Activated CD4-positive, alpha-beta T cell treated with anti-CD3 and anti-CD28 coated beads, Interleukin-2, Interleukin-6, amounts not matched to agents 100 ng/mL and 50 ng/mL, durations not matched to agents 16 hours and 8 hours (primary cell): ENCODE measurements around the gene LRTM2.

Experiments
- DNase-seq: peaks from one replicate; pipeline ENCODE4 v3.0.0-alpha.2; 2020

The LRTM2 gene

GRCh38 chr12:1820191-1820895, at the start of gene LRTM2:
Gene LRTM2 (plus strand): TSS chr12:1820565. CDS start chr12:1828149, 7,584 bp downstream.
- DNase-seq: no peak

- no peak for DNase-seq
These were observed 46.3 kb upstream of the LRTM2 start for GRCh38 chr12:1773937-1774655.

- DNase-seq: no peak
These were observed 44.0 kb upstream of the LRTM2 start for GRCh38 chr12:1776170-1776921.

- DNase-seq: no peak
These were observed 42.6 kb upstream of the LRTM2 start for GRCh38 chr12:1777798-1778197.

- DNase-seq: no peak
These were observed 41.5 kb upstream of the LRTM2 start for GRCh38 chr12:1778911-1779310.

- DNase-seq: no peak
These were observed 40.6 kb upstream of the LRTM2 start for GRCh38 chr12:1779783-1780182.

- no peak for DNase-seq
These were observed 38.6 kb upstream of the LRTM2 start for GRCh38 chr12:1781772-1782171.

- DNase-seq: no peak
These were observed 38.1 kb upstream of the LRTM2 start for GRCh38 chr12:1782215-1782614.

GRCh38 chr12:1787714-1788113, 32.7 kb upstream of the LRTM2 start:
- DNase-seq: no peak

GRCh38 chr12:1790444-1790843, 29.9 kb upstream of the LRTM2 start:
- DNase-seq: no peak

- peak; percentile 67 for DNase-seq
These were observed 29.1 kb upstream of the LRTM2 start for GRCh38 chr12:1791104-1791841.

GRCh38 chr12:1792406-1792805, 28.0 kb upstream of the LRTM2 start:
- no peak for DNase-seq

- DNase-seq: no peak
These were observed 26.7 kb upstream of the LRTM2 start for GRCh38 chr12:1793426-1794210.

- DNase-seq: no peak
These were observed 25.8 kb upstream of the LRTM2 start for GRCh38 chr12:1794440-1795090.

- DNase-seq: no peak
These were observed 25.1 kb upstream of the LRTM2 start for GRCh38 chr12:1795221-1795784.

GRCh38 chr12:1795785-1796514, 24.4 kb upstream of the LRTM2 start:
- DNase-seq: peak; percentile 97

GRCh38 chr12:1796515-1797010, 23.8 kb upstream of the LRTM2 start:
- peak; percentile 60 for DNase-seq

- peak; percentile 72 for DNase-seq
These were observed 23.1 kb upstream of the LRTM2 start for GRCh38 chr12:1797011-1797901.

- no peak for DNase-seq
These were observed 22.2 kb upstream of the LRTM2 start for GRCh38 chr12:1797991-1798640.
